ENCODE data around the gene SYCE1.

- TF ChIP-seq, protein P1, sequence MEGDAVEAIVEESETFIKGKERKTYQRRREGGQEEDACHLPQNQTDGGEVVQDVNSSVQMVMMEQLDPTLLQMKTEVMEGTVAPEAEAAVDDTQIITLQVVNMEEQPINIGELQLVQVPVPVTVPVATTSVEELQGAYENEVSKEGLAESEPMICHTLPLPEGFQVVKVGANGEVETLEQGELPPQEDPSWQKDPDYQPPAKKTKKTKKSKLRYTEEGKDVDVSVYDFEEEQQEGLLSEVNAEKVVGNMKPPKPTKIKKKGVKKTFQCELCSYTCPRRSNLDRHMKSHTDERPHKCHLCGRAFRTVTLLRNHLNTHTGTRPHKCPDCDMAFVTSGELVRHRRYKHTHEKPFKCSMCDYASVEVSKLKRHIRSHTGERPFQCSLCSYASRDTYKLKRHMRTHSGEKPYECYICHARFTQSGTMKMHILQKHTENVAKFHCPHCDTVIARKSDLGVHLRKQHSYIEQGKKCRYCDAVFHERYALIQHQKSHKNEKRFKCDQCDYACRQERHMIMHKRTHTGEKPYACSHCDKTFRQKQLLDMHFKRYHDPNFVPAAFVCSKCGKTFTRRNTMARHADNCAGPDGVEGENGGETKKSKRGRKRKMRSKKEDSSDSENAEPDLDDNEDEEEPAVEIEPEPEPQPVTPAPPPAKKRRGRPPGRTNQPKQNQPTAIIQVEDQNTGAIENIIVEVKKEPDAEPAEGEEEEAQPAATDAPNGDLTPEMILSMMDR (IDR thresholded peaks at IDR 0.05): no peak
- no peak for TF ChIP-seq POLR2AphosphoS5 (IDR thresholded peaks at IDR 0.05; ENCODE audit: low read depth, low read length)
- TF ChIP-seq, protein P2, sequence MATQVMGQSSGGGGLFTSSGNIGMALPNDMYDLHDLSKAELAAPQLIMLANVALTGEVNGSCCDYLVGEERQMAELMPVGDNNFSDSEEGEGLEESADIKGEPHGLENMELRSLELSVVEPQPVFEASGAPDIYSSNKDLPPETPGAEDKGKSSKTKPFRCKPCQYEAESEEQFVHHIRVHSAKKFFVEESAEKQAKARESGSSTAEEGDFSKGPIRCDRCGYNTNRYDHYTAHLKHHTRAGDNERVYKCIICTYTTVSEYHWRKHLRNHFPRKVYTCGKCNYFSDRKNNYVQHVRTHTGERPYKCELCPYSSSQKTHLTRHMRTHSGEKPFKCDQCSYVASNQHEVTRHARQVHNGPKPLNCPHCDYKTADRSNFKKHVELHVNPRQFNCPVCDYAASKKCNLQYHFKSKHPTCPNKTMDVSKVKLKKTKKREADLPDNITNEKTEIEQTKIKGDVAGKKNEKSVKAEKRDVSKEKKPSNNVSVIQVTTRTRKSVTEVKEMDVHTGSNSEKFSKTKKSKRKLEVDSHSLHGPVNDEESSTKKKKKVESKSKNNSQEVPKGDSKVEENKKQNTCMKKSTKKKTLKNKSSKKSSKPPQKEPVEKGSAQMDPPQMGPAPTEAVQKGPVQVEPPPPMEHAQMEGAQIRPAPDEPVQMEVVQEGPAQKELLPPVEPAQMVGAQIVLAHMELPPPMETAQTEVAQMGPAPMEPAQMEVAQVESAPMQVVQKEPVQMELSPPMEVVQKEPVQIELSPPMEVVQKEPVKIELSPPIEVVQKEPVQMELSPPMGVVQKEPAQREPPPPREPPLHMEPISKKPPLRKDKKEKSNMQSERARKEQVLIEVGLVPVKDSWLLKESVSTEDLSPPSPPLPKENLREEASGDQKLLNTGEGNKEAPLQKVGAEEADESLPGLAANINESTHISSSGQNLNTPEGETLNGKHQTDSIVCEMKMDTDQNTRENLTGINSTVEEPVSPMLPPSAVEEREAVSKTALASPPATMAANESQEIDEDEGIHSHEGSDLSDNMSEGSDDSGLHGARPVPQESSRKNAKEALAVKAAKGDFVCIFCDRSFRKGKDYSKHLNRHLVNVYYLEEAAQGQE (IDR thresholded peaks at IDR 0.05; ENCODE audit: insufficient read depth in 1 of 2, low read depth in 2 of 2, low read length in 1 of 2): no peak
- TF ChIP-seq SIN3A (IDR thresholded peaks at IDR 0.05; ENCODE audit: borderline replicate concordance, insufficient read depth, low read depth, low read length): no peak
Measured at GRCh38 chr10:133529576-133529946, 35.8 kb downstream of the SYCE1 start.

Measured in Panc1 (cell line).